ENCODE measurements around the gene YPEL1. TPM values are rescaled to one million over a fixed set of nuclear protein-coding genes. Genes with fewer than 3 reads are reported as not detected.

The YPEL1 gene
- total and polyA plus RNA-seq, 2 of the 13 experiments (the other 11 are each of a cell fraction or from before 2014, with no cell fraction given): 0.33 to 2.5 TPM

DNA sequence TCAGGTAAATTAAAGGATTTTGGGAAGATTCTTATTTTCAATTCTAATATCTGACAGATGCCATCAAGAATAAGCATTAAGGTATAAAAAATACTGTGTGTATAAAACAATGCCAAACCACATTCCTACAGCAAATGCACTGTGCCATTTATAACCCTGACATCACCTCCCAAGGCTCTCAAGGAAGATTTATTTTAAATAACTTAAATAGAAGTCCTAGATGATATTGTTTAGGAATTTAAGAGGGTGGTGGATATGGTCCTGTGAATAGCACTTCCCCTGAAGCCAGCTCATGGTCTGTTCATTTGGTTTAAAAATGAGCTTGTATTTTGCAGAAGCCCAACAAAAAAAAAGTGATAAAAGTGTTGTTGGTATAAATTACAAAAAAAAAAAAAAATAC lies 37.7 kb downstream of the YPEL1 start (continued):
- no peak for TF ChIP-seq ZNF24 (IDR thresholded peaks at IDR 0.05)
- TF ChIP-seq, protein P1, sequence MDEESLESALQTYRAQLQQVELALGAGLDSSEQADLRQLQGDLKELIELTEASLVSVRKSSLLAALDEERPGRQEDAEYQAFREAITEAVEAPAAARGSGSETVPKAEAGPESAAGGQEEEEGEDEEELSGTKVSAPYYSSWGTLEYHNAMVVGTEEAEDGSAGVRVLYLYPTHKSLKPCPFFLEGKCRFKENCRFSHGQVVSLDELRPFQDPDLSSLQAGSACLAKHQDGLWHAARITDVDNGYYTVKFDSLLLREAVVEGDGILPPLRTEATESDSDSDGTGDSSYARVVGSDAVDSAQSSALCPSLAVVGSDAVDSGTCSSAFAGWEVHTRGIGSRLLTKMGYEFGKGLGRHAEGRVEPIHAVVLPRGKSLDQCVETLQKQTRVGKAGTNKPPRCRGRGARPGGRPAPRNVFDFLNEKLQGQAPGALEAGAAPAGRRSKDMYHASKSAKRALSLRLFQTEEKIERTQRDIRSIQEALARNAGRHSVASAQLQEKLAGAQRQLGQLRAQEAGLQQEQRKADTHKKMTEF (CRISPR knock-in tag; IDR thresholded peaks at IDR 0.05): no peak
- TF ChIP-seq SRY (CRISPR knock-in tag; IDR thresholded peaks at IDR 0.05): no peak
- no peak for TF ChIP-seq RORA (CRISPR knock-in tag; IDR thresholded peaks at IDR 0.05)
- TF ChIP-seq ZSCAN21 (CRISPR knock-in tag; IDR thresholded peaks at IDR 0.05; ENCODE audit: borderline replicate concordance): no peak
- TF ChIP-seq NR1H2 (CRISPR knock-in tag; IDR thresholded peaks at IDR 0.05; ENCODE audit: borderline replicate concordance, low read depth): no peak

GRCh38 chr22:21697021-21697771 lies 38.4 kb downstream of the YPEL1 start:
- no peak overlapping the region for H3K27ac ChIP-seq (ENCODE audit: extremely low read length, insufficient read depth, low read length)
- no peak for FAIRE-seq
- no peak overlapping the region for H3K9ac ChIP-seq (ENCODE audit: insufficient read depth, low read depth, low read length)
- H3K27me3 ChIP-seq (ENCODE audit: control insufficient read depth in 1 of 2, insufficient read depth in 2 of 2, low read length in 2 of 2): no peaks in the 10 kb centered on the region
- 96% methylated on average over 14 of the region's 16 CpGs for WGBS (ENCODE audit: low lambda C conversion rate)
- peaks cover 19% of the 10 kb centered on the region for H3K4me1 ChIP-seq (ENCODE audit: insufficient read depth, low read length)
- ChIA-PET POLR2A (no interaction called here), CTCF (ENCODE audit: low intra/inter-chr PET ratio, low total read pairs) (no interaction called here)
- no peak overlapping the region for H2AFZ ChIP-seq (ENCODE audit: low read length)
- TF ChIP-seq AGO2 (optimal IDR thresholded peaks at IDR 0.05; ENCODE audit: low read depth, low read length) (peak; percentile 17), ARHGAP35 (CRISPR knock-in tag; IDR thresholded peaks at IDR 0.05; ENCODE audit: borderline replicate concordance) (no peak), CBX5 (CRISPR knock-in tag; IDR thresholded peaks at IDR 0.05; ENCODE audit: borderline replicate concordance) (no peak)
- no peaks in the 10 kb centered on the region for H3K9me3 ChIP-seq (ENCODE audit: low read length)
- in situ Hi-C loops (cut with HindIII; ENCODE audit: extremely low pct_ligation_motif_present, low pct_unique_long_range_greater_than_20kb) (no loop called here), intact Hi-C loops (cut with micrococcal nuclease; ENCODE audit: unreplicated experiment) (no loop called here)
- no peaks in the 10 kb centered on the region for H3K79me2 ChIP-seq (ENCODE audit: insufficient read depth, low read length)
- DNase-seq (ENCODE audit: low spot score): no peak
- H3K36me3 ChIP-seq (replicated peaks in 1 of 2; ENCODE audit: control insufficient read depth in 1 of 2, insufficient read depth in 2 of 2, low read length in 2 of 2): peaks cover 18 to 45% of the 10 kb centered on the region in 2 experiments
- H3K4me3 ChIP-seq (replicated peaks in 1 of 3; ENCODE audit: insufficient read depth in 1 of 3, low read depth in 2 of 3, low read length in 3 of 3): no peak overlapping the region
- no peaks in the 10 kb centered on the region for H4K20me1 ChIP-seq (ENCODE audit: insufficient read depth, low read length)
- no peak overlapping the region for H3K4me2 ChIP-seq (ENCODE audit: low read depth, low read length)
- BruUV-seq (replicated peaks): TSS peak; percentile 28
- no peak for ATAC-seq

Measured in HepG2 (cell line).